Pancreas (tissue), 10 donors: ENCODE measurements around the gene SCO2. TPM values are rescaled to one million over a fixed set of nuclear protein-coding genes. Genes with fewer than 3 reads are reported as not detected.

Experiments used
- ATAC-seq, 4 donors: fragments of 200-7000 bp; cut with Tn5 transposase; one replicate each; pipeline versions ENCODE4 v1.8.0 to v1.9.1; 2020; ENCODE audit warnings: mild to moderate bottlenecking in 4 of 4, moderate library complexity in 4 of 4
- DNase-seq, 6 donors: peaks; one replicate each; pipeline ENCODE4 v3.0.0-alpha.2; 2020
- FAIRE-seq: peaks from 2 replicates; lab custom pipeline; 2012; peaks lifted over from hg19 to GRCh38; lab: Jason Lieb, UNC
- H3K27ac ChIP-seq, 4 donors: fragments of 200-600 bp; sonication (generic); 1 replicate in 3 of 4; 2 replicates in 1 of 4; pipeline versions ENCODE4 v1.5.0 to v1.8.0; 2020
- H3K27me3 ChIP-seq, 4 donors: fragments of 200-600 bp; one replicate each; pipeline ENCODE4 v1.8.0; 2021
- H3K36me3 ChIP-seq, 3 donors: fragments of 200-600 bp; sonication (generic) in 1 of 3; one replicate each; pipeline versions ENCODE4 v1.5.0 to v1.8.0; 2020 to 2021
- H3K4me1 ChIP-seq, 3 donors: fragments of 200-600 bp; one replicate each; pipeline ENCODE4 v1.8.0; 2021
- H3K4me3 ChIP-seq, 4 donors: fragments of 200-600 bp; sonication (generic) in 2 of 4; one replicate each; pipeline versions ENCODE4 v1.5.0 to v1.8.0; 2020 to 2021
- H3K9me3 ChIP-seq, 4 donors: fragments of 200-600 bp; one replicate each; pipeline ENCODE4 v1.8.0; 2021
- CTCF ChIP-seq, 4 donors: fragments of 200-600 bp; sonication (generic) in 3 of 4; IDR thresholded peaks; one replicate each; pipeline versions ENCODE4 v1.5.0 to v1.8.0; 2021; ENCODE audit warnings: antibody characterized with exemption in 4 of 4
- WGBS, 2 donors: extraction: QIAGEN DNeasy Blood & Tissue Kit; methylation state at CpG; one replicate each; pipeline ENCODE4 v1.1.7; 2013; 5-methylcytosine and 5-hydroxymethylcytosine counted together
- intact Hi-C, 3 donors: fragments of 100-400 bp; cut with DNase I; formaldehyde crosslinking; loops; one replicate each; pipeline versions ENCODE4 v1.11.1 to v1.14.2; 2022
- polyA plus RNA-seq, 2 donors: library from polyadenylated mRNA; stranded (reverse); fragments of 200-250 nt; gene quantifications; one replicate each; pipeline ENCODE4 v1.2.3, GENCODE V29; 2013
- total RNA-seq, 6 donors: library from RNA; stranded (reverse); fragmentation: NEBNext Ultra II Directional in 4 of 6; extraction: Animal tissue kit (Norgen Biotek cat#: 25700) in 4 of 6; gene quantifications; one replicate each; pipeline versions ENCODE4 v1.2.1 to v1.2.4, GENCODE V29; 2021 to 2023
- donor health status: healthy with polysubstance abuse.
- donor health status: DM: no; HTN: no; CAD: no; lungs with moderate emphysema.
- donor health status: DM: no; HTN: no; CAD: no.
- donor health status: control.
- donor health status: control.
- donor health status: Bipolar disorder and iron deficiency.
- donor health status: DM: yes; HTN: yes; CAD: no.
- donor health status: DM: no; HTN: no; CAD: no.
- donor health status: DM: no; HTN: no; CAD: no.
- donor health status: DM: yes; HTN: yes; CAD: no.

Gene SCO2
- total and polyA plus RNA-seq, 8 donors: 0.65 to 3.8 (median 1.6) TPM; not detected in 1

- no peaks in the 10 kb centered on the region for H3K36me3 ChIP-seq
- H3K27me3 ChIP-seq: peaks cover 0 to 4% (median 1%) of the 10 kb centered on the region in 4 donors
- peak; percentile 14 to 44 (median 30) for ATAC-seq
- intact Hi-C loops: no loop called here
- peaks cover 0 to 4% (median 0%) of the 10 kb centered on the region in 3 donors for H3K4me1 ChIP-seq
- no peak for TF ChIP-seq CTCF (IDR thresholded peaks at IDR 0.05)
- DNase-seq: peak in 4 of 6 donors; percentile 46 to 76 (median 66)
- WGBS, 2 donors: 18 to 27% methylated on average over 37 to 56 of the region's 56 CpGs
- H3K4me3 ChIP-seq: peak overlapping the region in 2 of 4 donors; percentile 16 to 37
- no peaks in the 10 kb centered on the region for H3K9me3 ChIP-seq
- no peak for FAIRE-seq
- no peak overlapping the region for H3K27ac ChIP-seq
Observed at GRCh38 chr22:50548040-50548920, 22.9 kb upstream of the SCO2 start.

GRCh38 chr22:50547263-50547985, 22.0 kb upstream of the SCO2 start:
- DNase-seq: peak in 2 of 6 donors; percentile 24 to 79
- Histone ChIP-seq H3K9me3 (no peaks in the 10 kb centered on the region), H3K4me1 (peaks cover 0 to 4% (median 0%) of the 10 kb centered on the region in 3 donors), H3K27me3 (peaks cover 0 to 4% (median 1%) of the 10 kb centered on the region in 4 donors), H3K36me3 (no peaks in the 10 kb centered on the region), H3K4me3 (no peak overlapping the region), H3K27ac (no peak overlapping the region)
- WGBS, 2 donors: 27 to 36% methylated on average over 25 to 35 of the region's 35 CpGs
- ATAC-seq: no peak
- FAIRE-seq: no peak
- TF ChIP-seq CTCF (IDR thresholded peaks at IDR 0.05): no peak
- intact Hi-C loops: no loop called here

DNA sequence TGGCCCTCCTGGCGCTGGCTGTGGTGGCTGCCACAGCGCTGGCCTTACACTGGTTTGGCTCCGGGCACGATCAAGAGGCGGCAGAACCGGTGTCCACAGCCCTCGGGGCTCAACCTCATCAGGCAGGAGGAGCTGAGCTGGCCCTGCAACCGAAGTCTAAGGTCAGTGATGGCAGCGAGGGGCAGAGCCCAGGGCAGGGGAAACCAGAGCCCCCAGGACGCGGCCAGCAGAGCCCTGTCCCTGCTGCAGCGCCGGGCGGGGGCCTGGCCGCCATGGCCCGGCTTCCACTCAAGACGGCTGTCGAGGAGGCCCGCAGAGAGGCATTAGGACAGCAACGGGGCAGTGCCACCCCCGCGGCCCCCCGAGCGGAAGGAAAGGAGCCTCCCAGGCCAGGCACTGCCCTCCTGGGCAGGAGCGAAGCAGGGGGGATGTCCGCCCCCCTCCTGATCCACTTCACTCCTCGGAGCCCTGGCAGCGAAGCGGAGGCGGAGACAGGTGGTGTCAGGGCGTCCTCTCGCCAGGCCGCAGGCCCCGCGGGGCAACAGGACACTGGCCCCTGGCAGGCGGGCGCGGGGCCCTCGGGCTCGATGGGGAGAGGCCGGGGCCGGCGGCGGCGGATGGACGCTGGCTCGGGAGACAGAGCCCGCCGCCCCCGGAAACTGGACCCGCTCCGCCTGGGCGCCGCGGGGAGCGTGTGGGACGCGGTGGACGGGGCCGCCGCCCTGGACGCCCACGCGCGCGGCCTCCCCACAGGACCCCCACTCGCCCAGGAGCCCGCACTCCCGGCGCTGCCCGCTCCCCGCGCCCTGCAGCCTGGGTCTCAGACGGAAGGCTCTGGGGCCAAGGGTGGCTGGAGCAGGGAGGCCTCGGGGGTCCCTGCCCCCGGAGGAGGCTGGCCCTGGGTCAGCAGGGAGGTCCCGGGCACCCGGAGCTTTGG, 21.2 kb upstream of the SCO2 start:
- FAIRE-seq (no peak), DNase-seq (peak in 2 of 6 donors; percentile 34 to 68), ATAC-seq (no peak)
- Histone ChIP-seq H3K4me3 (no peak overlapping the region), H3K9me3 (no peaks in the 10 kb centered on the region), H3K27me3 (peaks cover 0 to 4% (median 1%) of the 10 kb centered on the region in 4 donors), H3K36me3 (no peaks in the 10 kb centered on the region), H3K4me1 (peaks cover 0 to 4% (median 0%) of the 10 kb centered on the region in 3 donors), H3K27ac (no peak overlapping the region)
- intact Hi-C loops: no loop called here
- no peak for TF ChIP-seq CTCF (IDR thresholded peaks at IDR 0.05)
- WGBS, 2 donors: 49 to 63% methylated on average over 40 to 78 of the region's 78 CpGs

DNA sequence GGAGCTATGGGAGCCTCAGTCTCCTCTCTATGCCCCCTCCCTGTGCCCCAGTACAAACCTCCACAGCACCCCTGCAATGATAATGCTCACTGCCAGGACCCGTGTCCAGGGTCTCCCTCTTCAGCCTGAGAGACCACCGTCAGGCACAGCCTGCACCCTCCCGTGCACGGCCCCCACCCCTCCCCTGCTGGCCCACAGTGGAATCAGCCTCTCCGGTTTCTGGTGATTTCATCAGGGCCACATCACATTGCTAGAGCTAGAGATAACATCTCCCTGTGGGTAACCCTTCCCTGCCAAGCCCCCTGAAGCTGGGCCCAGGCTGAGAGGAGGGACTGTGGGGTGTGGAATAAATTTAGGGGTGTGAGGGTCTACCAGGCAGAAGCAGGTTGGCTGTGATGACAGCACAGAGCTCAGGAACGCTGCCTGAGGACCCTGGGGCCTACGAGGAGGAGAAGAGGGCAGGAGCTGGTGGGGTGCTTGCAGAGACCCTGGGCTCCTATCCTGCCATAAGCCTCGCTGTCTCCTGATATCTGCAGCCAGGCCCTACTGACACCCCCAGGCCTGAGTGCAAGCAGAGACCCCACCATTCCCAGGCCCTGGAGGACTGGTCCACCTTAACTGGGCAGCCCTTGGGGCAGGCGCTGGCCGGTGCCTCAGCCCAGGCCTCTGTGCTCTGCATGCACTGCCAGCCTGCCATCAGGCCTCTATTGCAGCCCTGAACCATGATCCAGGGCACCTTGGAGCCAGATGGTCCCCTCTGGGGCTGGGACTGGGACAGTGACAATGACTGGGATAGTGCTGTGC, 20.3 kb upstream of the SCO2 start, which contains the start of gene KLHDC7B:
KLHDC7B (plus strand) TSS at position 378 of the 804 bp plus-strand sequence; CDS start at position 723, 345 bp downstream.
- TF ChIP-seq CTCF (IDR thresholded peaks at IDR 0.05): no peak
- peak within 1 kb of the TSS in 2 of 4 donors; percentile 75 to 92 for H3K27ac ChIP-seq
- no peaks in the 10 kb centered on the region for H3K36me3 ChIP-seq
- H3K4me3 ChIP-seq: no peak within 1 kb of the TSS
- WGBS, 2 donors: 71 to 74% methylated on average over 10 of the region's 10 CpGs
- FAIRE-seq: no peak
- intact Hi-C loops: no loop called here
- no peaks in the 10 kb centered on the region for H3K9me3 ChIP-seq
- H3K27me3 ChIP-seq: peaks cover 0 to 4% (median 1%) of the 10 kb centered on the region in 4 donors
- ATAC-seq: no peak
- DNase-seq: no peak
- H3K4me1 ChIP-seq: peaks cover 0 to 4% (median 0%) of the 10 kb centered on the region in 3 donors
